Gastrocnemius medialis (tissue), 4 donors: ENCODE measurements around the gene OR6B2. TPM values are rescaled to one million over a fixed set of nuclear protein-coding genes. Genes with fewer than 3 reads are reported as not detected.

Experiments
- ATAC-seq, 2 donors: fragments of 150-250 bp; one replicate each; pipeline ENCODE4 v1.9.1; 2016
- DNase-seq, 2 donors: peaks; one replicate each; pipeline ENCODE4 v3.0.0-alpha.2; 2019
- H3K27ac ChIP-seq, 4 donors: fragments of 200-600 bp; sonication (generic); 1 replicate in 1 of 4; 2 replicates in 3 of 4; pipeline ENCODE4 v1.5.1; 2016 to 2018; ENCODE audit warnings: mild to moderate bottlenecking in 2 of 4, moderate library complexity in 1 of 4
- H3K27me3 ChIP-seq, 3 donors: fragments of 200-600 bp; sonication (generic) in 2 of 3; 1 replicate in 1 of 3; 2 replicates in 2 of 3; pipeline versions ENCODE4 v1.5.1 to v1.6.0; 2016 to 2019; ENCODE audit warnings: mild to moderate bottlenecking in 1 of 3, moderate library complexity in 1 of 3
- H3K36me3 ChIP-seq, 2 donors: fragments of 200-600 bp; sonication (generic) in 1 of 2; one replicate each; pipeline ENCODE4 v1.5.1; 2017 to 2018
- H3K4me1 ChIP-seq, 2 donors: fragments of 200-600 bp; sonication (generic) in 1 of 2; one replicate each; pipeline ENCODE4 v1.5.1; 2016 to 2017; ENCODE audit warnings: mild to moderate bottlenecking in 2 of 2
- H3K4me3 ChIP-seq, 4 donors: fragments of 200-600 bp; sonication (generic) in 3 of 4; 1 replicate in 1 of 4; 2 replicates in 3 of 4; pipeline ENCODE4 v1.5.1; 2016 to 2019; ENCODE audit warnings: mild to moderate bottlenecking in 2 of 4
- H3K9me3 ChIP-seq, 3 donors: fragments of 200-600 bp; sonication (generic) in 2 of 3; 1 replicate in 1 of 3; 2 replicates in 2 of 3; pipeline ENCODE4 v1.5.1; 2016 to 2019
- CTCF ChIP-seq, 5 experiments: fragments of 450-650 bp in 3 of 5; fragments of 200-600 bp in 2 of 5; sonication (generic) in 2 of 5; IDR thresholded peaks in 4 of 5; conservative IDR thresholded peaks in 1 of 5; 1 replicate in 4 of 5; 2 replicates in 1 of 5; pipeline ENCODE4 v1.5.1; 2016 to 2019; ENCODE audit warnings: antibody characterized with exemption in 5 of 5, mild to moderate bottlenecking in 3 of 5, moderate library complexity in 3 of 5
- POLR2A ChIP-seq, 2 donors: fragments of 450-650 bp; IDR thresholded peaks; one replicate each; pipeline ENCODE4 v1.6.1; 2017; ENCODE audit warnings: antibody characterized with exemption in 2 of 2, mild to moderate bottlenecking in 2 of 2, moderate library complexity in 2 of 2
- in situ Hi-C, 4 donors: fragments of 200-750 bp; cut with MboI; loops; one replicate each; pipeline versions ENCODE4 v1.15.0 to v1.8.0; 2017; ENCODE audit warnings: low sequenced_read_pairs in 4 of 4
- intact Hi-C: fragments of 100-400 bp; cut with DNase I; formaldehyde crosslinking; loops from one replicate; pipeline ENCODE4 v1.15.1; 2023; ENCODE audit warnings: low total_unique reads
- total RNA-seq, 4 donors: library from RNA; depleted of rRNA; stranded (reverse); fragments of >200 nt; gene quantifications; one replicate each; pipeline versions ENCODE4 v1.1.0 to v1.2.3, GENCODE V29; 2016

Gene OR6B2
- total RNA-seq, 4 donors from 2014 or later, result not detected

- Histone ChIP-seq H3K4me3 (no peak overlapping the region), H3K9me3 (no peaks in the 10 kb centered on the region), H3K4me1 (no peaks in the 10 kb centered on the region), H3K36me3 (no peaks in the 10 kb centered on the region), H3K27me3 (peaks cover 0 to 3% (median 0%) of the 10 kb centered on the region in 3 donors), H3K27ac (no peak overlapping the region)
- intact Hi-C loops, result no loop called here
- in situ Hi-C loops, result no loop called here
- ATAC-seq (no peak), DNase-seq (no peak)
- TF ChIP-seq POLR2A (IDR thresholded peaks at IDR 0.05) (no peak), CTCF (IDR thresholded peaks at IDR 0.05 in 4 of 5, conservative IDR thresholded peaks at IDR 0.05 in 1 of 5) (no peak)
Observed at GRCh38 chr2:240032406-240033329, 2.4 kb upstream of the OR6B2 start.

GRCh38 chr2:240024766-240025165 is 5.5 kb downstream of the OR6B2 start:
- Histone ChIP-seq H3K27me3 (no peaks in the 10 kb centered on the region), H3K9me3 (no peaks in the 10 kb centered on the region), H3K27ac (peak overlapping the region; percentile 90 to 98 (median 96)), H3K4me1 (peaks cover 17 to 31% of the 10 kb centered on the region in 2 donors), H3K36me3 (peaks cover 0 to 16% of the 10 kb centered on the region in 2 donors), H3K4me3 (peak overlapping the region; percentile 80 to 99 (median 94))
- TF ChIP-seq CTCF (IDR thresholded peaks at IDR 0.05 in 4 of 5, conservative IDR thresholded peaks at IDR 0.05 in 1 of 5), result no peak
- no peak for TF ChIP-seq POLR2A (IDR thresholded peaks at IDR 0.05)
- in situ Hi-C loops, result no loop called here
- DNase-seq (peak in 1 of 2 donors; percentile 20), ATAC-seq (peak; percentile 6 to 43)
- intact Hi-C loops, result loop anchor here (1.0 to 10.0 kb wide), 2 partner anchors 112 to 560 kb away; partner anchors contain the start of genes CAPN10 and COPS9

GRCh38 chr2:240023792-240024191 is 6.4 kb downstream of the OR6B2 start:
- in situ Hi-C loops, result no loop called here
- Histone ChIP-seq H3K9me3 (no peaks in the 10 kb centered on the region), H3K4me3 (peak overlapping the region; percentile 80 to 99 (median 94)), H3K36me3 (peaks cover 0 to 22% of the 10 kb centered on the region in 2 donors), H3K27me3 (no peaks in the 10 kb centered on the region), H3K27ac (peak overlapping the region in 1 of 4 donors; percentile 97), H3K4me1 (peaks cover 17 to 31% of the 10 kb centered on the region in 2 donors)
- ATAC-seq (no peak), DNase-seq (no peak)
- intact Hi-C loops, result loop anchor here (10.0 kb wide), 1 partner anchor 561 kb away; the partner anchor contains the start of gene CAPN10
- TF ChIP-seq CTCF (IDR thresholded peaks at IDR 0.05 in 4 of 5, conservative IDR thresholded peaks at IDR 0.05 in 1 of 5) (no peak), POLR2A (IDR thresholded peaks at IDR 0.05) (no peak)

GRCh38 chr2:240021488-240022104 is 8.6 kb downstream of the OR6B2 start:
- H3K27me3 ChIP-seq, result no peaks in the 10 kb centered on the region
- DNase-seq (peak in 1 of 2 donors; percentile 56), ATAC-seq (peak in 1 of 2 donors; percentile 22)
- intact Hi-C loops (loop anchor here (10.0 kb wide), 1 partner anchor 563 kb away; the partner anchor contains the start of gene CAPN10), in situ Hi-C loops (no loop called here)
- H3K4me1 ChIP-seq, result peaks cover 17 to 31% of the 10 kb centered on the region in 2 donors
- no peak overlapping the region for H3K4me3 ChIP-seq
- peaks cover 0 to 43% of the 10 kb centered on the region in 2 donors for H3K36me3 ChIP-seq
- peak; percentile 37 to 80 (median 64) for TF ChIP-seq CTCF (IDR thresholded peaks at IDR 0.05 in 4 of 5, conservative IDR thresholded peaks at IDR 0.05 in 1 of 5)
- no peak for TF ChIP-seq POLR2A (IDR thresholded peaks at IDR 0.05)
- H3K27ac ChIP-seq, result no peak overlapping the region
- no peaks in the 10 kb centered on the region for H3K9me3 ChIP-seq
